Astrocyte of the spinal cord (primary cell): Measurements from ENCODE around the gene INO80.
A peak's percentile ranks its signal among the peaks of the same experiment; 100 is the strongest.

Source experiments
- DNase-seq: peaks from one replicate; pipeline ENCODE4 v3.0.0; 2011; ENCODE audit warnings: low read depth, low spot score
- H3K4me3 ChIP-seq: 2 replicates; pipeline ENCODE4 v1.5.1; 2011; ENCODE audit warnings: low read depth, mild to moderate bottlenecking, low read length, moderate library complexity
- in situ Hi-C: cut with HindIII; loops from 2 replicates; pipeline ENCODE4 v1.10.0; 2017; ENCODE audit warnings: low sequenced_read_pairs
- TF ChIP-seq, protein P1 (sequence below): IDR thresholded peaks from 2 replicates; pipeline ENCODE4 v1.5.1; 2012; ENCODE audit warnings: low read depth, mild to moderate bottlenecking, low read length, inconsistent platforms

Gene INO80

GRCh38 chr15:40952301-40952900 lies 163.7 kb downstream of the INO80 start:
- in situ Hi-C loops: no loop called here
- TF ChIP-seq, protein P1, sequence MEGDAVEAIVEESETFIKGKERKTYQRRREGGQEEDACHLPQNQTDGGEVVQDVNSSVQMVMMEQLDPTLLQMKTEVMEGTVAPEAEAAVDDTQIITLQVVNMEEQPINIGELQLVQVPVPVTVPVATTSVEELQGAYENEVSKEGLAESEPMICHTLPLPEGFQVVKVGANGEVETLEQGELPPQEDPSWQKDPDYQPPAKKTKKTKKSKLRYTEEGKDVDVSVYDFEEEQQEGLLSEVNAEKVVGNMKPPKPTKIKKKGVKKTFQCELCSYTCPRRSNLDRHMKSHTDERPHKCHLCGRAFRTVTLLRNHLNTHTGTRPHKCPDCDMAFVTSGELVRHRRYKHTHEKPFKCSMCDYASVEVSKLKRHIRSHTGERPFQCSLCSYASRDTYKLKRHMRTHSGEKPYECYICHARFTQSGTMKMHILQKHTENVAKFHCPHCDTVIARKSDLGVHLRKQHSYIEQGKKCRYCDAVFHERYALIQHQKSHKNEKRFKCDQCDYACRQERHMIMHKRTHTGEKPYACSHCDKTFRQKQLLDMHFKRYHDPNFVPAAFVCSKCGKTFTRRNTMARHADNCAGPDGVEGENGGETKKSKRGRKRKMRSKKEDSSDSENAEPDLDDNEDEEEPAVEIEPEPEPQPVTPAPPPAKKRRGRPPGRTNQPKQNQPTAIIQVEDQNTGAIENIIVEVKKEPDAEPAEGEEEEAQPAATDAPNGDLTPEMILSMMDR: no peak
- peak overlapping the region; percentile 79 for H3K4me3 ChIP-seq
- no peak for DNase-seq

- TF ChIP-seq, protein P1: no peak
- DNase-seq: no peak
- H3K4me3 ChIP-seq: no peak overlapping the region
- in situ Hi-C loops: no loop called here
These were observed 164.3 kb downstream of the INO80 start for GRCh38 chr15:40951764-40952163.

- no peak overlapping the region for H3K4me3 ChIP-seq
- in situ Hi-C loops: no loop called here
- DNase-seq: no peak
- TF ChIP-seq, protein P1: no peak
These were observed 166.3 kb downstream of the INO80 start for GRCh38 chr15:40949756-40950207.

DNA sequence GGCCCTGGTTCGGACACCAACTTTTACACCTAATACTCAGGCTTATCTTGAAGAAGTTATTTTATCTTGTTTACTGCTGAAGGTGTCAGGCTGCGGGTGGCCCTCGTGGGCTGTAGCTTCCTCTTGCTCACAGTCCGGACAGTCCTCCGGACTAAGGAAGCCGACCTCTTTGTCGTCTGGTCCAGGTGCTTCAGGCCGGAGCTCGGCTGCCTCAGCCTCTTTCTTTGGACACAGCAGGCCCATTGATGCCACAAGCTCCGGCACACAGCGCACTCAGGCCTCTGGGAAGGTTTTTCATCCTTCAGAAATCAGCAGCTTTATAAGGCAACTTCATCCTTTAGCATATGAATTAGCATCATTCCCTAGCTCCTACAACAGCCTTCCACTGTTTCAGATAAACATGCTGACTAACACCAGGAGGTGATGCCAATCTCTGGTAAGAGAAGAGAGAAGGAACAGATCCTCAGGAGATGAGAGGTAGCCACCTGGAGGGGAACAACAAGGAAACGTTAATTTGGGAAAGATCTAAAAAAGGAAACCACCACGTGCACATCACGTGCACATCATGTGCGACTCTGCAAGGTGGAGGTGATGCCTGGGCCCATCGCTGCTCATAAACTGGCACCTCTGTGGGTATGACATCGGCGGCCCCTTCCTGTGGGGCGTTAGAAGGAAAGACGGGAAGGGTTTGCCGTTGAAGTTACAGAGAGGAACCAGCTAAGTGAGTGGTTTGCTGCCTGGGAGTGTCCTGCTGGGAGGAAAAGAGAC lies 167.2 kb downstream of the INO80 start:
- in situ Hi-C loops: no loop called here
- no peak for DNase-seq
- TF ChIP-seq, protein P1: no peak
- H3K4me3 ChIP-seq: no peak overlapping the region

DNA sequence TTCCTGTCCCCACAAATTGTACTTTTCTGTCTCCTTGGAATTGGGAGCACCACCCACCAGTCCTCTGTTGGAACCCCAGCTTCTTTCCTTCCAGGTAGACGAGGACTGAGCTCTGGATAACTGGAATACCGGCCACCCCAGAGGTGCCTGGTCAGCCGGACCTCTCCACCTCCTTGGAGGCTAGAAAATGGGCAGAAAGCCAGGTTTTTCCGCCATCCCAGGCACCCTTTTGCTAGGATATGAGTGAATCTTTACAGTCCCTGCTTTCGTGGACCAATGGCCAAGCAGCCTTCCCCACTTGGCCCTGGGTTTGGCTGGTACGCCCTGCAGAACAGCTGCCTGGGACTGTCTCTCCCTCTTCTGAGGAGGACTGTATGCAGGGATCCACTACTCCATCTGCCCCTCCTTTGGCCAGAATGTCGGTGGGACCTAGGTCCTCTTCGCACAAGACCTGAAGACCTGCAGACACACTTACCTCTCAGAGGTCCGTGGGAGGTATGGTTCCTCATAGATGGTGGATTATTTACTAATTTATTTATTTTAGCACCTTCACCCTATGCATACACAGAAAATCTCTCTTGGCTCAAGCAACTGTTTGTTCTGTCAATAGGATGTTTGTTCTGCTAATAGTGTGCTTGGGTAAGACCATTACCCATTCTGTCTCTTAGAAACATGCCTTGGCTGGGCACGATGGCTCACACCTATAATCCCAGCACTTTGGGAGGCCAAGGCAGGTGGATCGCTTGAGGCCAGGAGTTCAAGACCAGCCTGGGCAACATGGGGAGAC lies 171.4 kb downstream of the INO80 start:
- TF ChIP-seq, protein P1: no peak
- DNase-seq: no peak
- in situ Hi-C loops: no loop called here

DNA sequence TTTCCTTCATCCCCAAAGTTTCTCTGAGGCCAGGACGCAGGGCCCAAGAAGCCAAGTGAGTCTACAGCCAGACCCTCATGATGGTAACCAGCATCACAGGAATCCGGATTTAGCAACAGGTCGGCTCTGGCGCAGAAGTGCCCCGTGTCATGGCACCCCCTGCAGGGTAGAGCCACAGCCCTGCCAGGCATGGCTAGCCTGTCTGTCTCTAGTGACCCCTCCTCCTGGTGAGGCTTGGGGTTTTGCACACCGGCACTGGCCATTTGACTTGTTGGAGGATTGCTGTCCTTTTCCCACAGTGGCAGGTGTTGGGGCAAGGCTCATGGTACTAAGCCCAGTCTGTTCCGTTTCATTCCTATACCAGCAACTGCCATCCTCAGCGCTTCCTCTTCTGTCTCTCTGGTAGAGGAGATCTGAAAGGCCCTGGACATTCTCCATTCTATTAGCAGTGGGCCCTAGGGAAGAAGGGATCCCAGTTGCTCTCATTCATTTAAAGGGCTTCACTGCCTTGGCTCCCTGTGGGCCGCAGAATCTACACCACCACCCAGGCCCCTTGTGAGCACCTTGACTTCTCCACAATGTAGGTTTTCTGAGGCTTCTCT lies 172.2 kb downstream of the INO80 start:
- no peak overlapping the region for H3K4me3 ChIP-seq
- TF ChIP-seq, protein P1: no peak
- no peak for DNase-seq
- in situ Hi-C loops: no loop called here

More for the DNA sequence above, 171.4 kb downstream of the INO80 start:
- H3K4me3 ChIP-seq: no peak overlapping the region
